Testis (tissue), 3 donors: ENCODE data around the gene GGA1. TPM values are rescaled to one million over a fixed set of nuclear protein-coding genes. Genes with fewer than 3 reads are reported as not detected.

Experiments
- DNase-seq: peaks from one replicate; pipeline ENCODE4 v3.0.0-alpha.2; 2019
- H3K27ac ChIP-seq, 2 donors: fragments of 200-600 bp; sonication (generic); one replicate each; pipeline ENCODE4 v1.5.1; 2019
- H3K27me3 ChIP-seq: fragments of 200-600 bp; sonication (generic); one replicate; pipeline ENCODE4 v1.5.1; 2019
- H3K36me3 ChIP-seq: fragments of 200-600 bp; sonication (generic); one replicate; pipeline ENCODE4 v1.5.1; 2017; ENCODE audit warnings: low read depth; ENCODE audit errors: missing control alignments
- H3K4me1 ChIP-seq: fragments of 200-600 bp; sonication (generic); one replicate; pipeline ENCODE4 v1.5.1; 2019
- H3K4me3 ChIP-seq, 2 donors: fragments of 200-600 bp; sonication (generic); one replicate each; pipeline ENCODE4 v1.5.1; 2017 to 2019
- H3K9me3 ChIP-seq: fragments of 200-600 bp; sonication (generic); one replicate; pipeline ENCODE4 v1.5.1; 2017
- CTCF ChIP-seq, 3 experiments: fragments of 450-650 bp in 2 of 3; fragments of 200-600 bp in 1 of 3; sonication (generic) in 1 of 3; IDR thresholded peaks; one replicate each; pipeline ENCODE4 v1.5.1; 2016 to 2019; ENCODE audit warnings: antibody characterized with exemption in 3 of 3, mild to moderate bottlenecking in 2 of 3, moderate library complexity in 1 of 3
- POLR2A ChIP-seq: fragments of 450-650 bp; IDR thresholded peaks from one replicate; pipeline ENCODE4 v1.6.1; 2017; ENCODE audit warnings: antibody characterized with exemption, mild to moderate bottlenecking, moderate library complexity
- WGBS, 2 donors: methylation state at CpG; one replicate each; pipeline ENCODE4 v1.1.5; 2018; 5-methylcytosine and 5-hydroxymethylcytosine counted together
- intact Hi-C: fragments of 100-400 bp; cut with DNase I; formaldehyde crosslinking; loops from one replicate; pipeline ENCODE4 v1.15.1; 2023; ENCODE audit warnings: low total_unique reads
- polyA plus RNA-seq: library from polyadenylated mRNA; stranded (reverse); fragments of 350-450 nt; fragmentation: Illumina TruSeq; extraction: RNeasy Lipid Tissue Mini Kit (QIAGEN cat#74804); gene quantifications from one replicate; pipeline ENCODE4 v1.2.3, GENCODE V29; 2014; ENCODE audit warnings: low read depth, low replicate concordance; ENCODE audit not compliant: insufficient read depth
- total RNA-seq, 2 donors: library from RNA; depleted of rRNA; stranded (reverse); fragments of >200 nt; gene quantifications; one replicate each; pipeline ENCODE4 v1.2.3, GENCODE V29; 2016

The GGA1 gene
- total and polyA plus RNA-seq, 3 donors from 2014 or later, result 274 to 359 (median 354) TPM

- WGBS, 2 donors, result 72% methylated on average over 2 of the region's 2 CpGs; no CpG with 5 or more reads in 1 of the 2 donors
- intact Hi-C loops, result loop anchor here (10.0 kb wide), 1 partner anchor 134 kb away; no protein-coding TSS in a partner anchor
- no peak for TF ChIP-seq CTCF (IDR thresholded peaks at IDR 0.05)
- TF ChIP-seq POLR2A, result no peak
- Histone ChIP-seq H3K4me3 (no peak overlapping the region), H3K4me1 (peaks cover 37% of the 10 kb centered on the region), H3K9me3 (no peaks in the 10 kb centered on the region), H3K27me3 (no peaks in the 10 kb centered on the region), H3K36me3 (no peaks in the 10 kb centered on the region), H3K27ac (peak overlapping the region; percentile 53 to 72)
- no peak for DNase-seq
Measured at GRCh38 chr22:37660709-37661045, 52.0 kb downstream of the GGA1 start.

GRCh38 chr22:37661160-37661924, 52.7 kb downstream of the GGA1 start:
- DNase-seq, result peak; percentile 70
- Histone ChIP-seq H3K27ac (peak overlapping the region; percentile 53 to 72), H3K4me1 (peaks cover 39% of the 10 kb centered on the region), H3K27me3 (no peaks in the 10 kb centered on the region), H3K9me3 (no peaks in the 10 kb centered on the region), H3K36me3 (no peaks in the 10 kb centered on the region), H3K4me3 (no peak overlapping the region)
- TF ChIP-seq CTCF (IDR thresholded peaks at IDR 0.05) (peak in 1 of 3 experiments; percentile 18), POLR2A (no peak)
- intact Hi-C loops, result loop anchor here (10.0 kb wide), 1 partner anchor 133 kb away; no protein-coding TSS in a partner anchor
- 40 to 59% methylated on average over 10 to 12 of the region's 12 CpGs for WGBS, 2 donors

GRCh38 chr22:37662039-37662438, 53.4 kb downstream of the GGA1 start:
- 65 to 68% methylated on average over 5 of the region's 5 CpGs for WGBS, 2 donors
- no peak for TF ChIP-seq CTCF (IDR thresholded peaks at IDR 0.05)
- no peaks in the 10 kb centered on the region for H3K9me3 ChIP-seq
- peak overlapping the region; percentile 53 to 72 for H3K27ac ChIP-seq
- H3K4me1 ChIP-seq, result peaks cover 40% of the 10 kb centered on the region
- no peak overlapping the region for H3K4me3 ChIP-seq
- DNase-seq, result no peak
- H3K27me3 ChIP-seq, result no peaks in the 10 kb centered on the region
- intact Hi-C loops, result loop anchor here (10.0 kb wide), 1 partner anchor 133 kb away; no protein-coding TSS in a partner anchor
- H3K36me3 ChIP-seq, result no peaks in the 10 kb centered on the region

- 65% methylated on average over 16 of the region's 16 CpGs for WGBS, 2 donors
- H3K27me3 ChIP-seq, result no peaks in the 10 kb centered on the region
- peak overlapping the region; percentile 53 to 72 for H3K27ac ChIP-seq
- TF ChIP-seq POLR2A (no peak), CTCF (IDR thresholded peaks at IDR 0.05) (no peak)
- intact Hi-C loops, result loop anchor here (10.0 kb wide), 1 partner anchor 131 kb away; no protein-coding TSS in a partner anchor
- peaks cover 40% of the 10 kb centered on the region for H3K4me1 ChIP-seq
- no peaks in the 10 kb centered on the region for H3K9me3 ChIP-seq
- no peak for DNase-seq
- H3K4me3 ChIP-seq, result no peak overlapping the region
- no peaks in the 10 kb centered on the region for H3K36me3 ChIP-seq
Measured at GRCh38 chr22:37663521-37664140, 55.0 kb downstream of the GGA1 start.
